Testis (tissue), 3 donors: ENCODE data around the gene SIPA1L3. TPM values are rescaled to one million over a fixed set of nuclear protein-coding genes. Genes with fewer than 3 reads are reported as not detected.

Experiments
- DNase-seq: peaks from one replicate; pipeline ENCODE4 v3.0.0-alpha.2; 2019
- H3K27ac ChIP-seq, 2 donors: fragments of 200-600 bp; sonication (generic); one replicate each; pipeline ENCODE4 v1.5.1; 2019
- H3K27me3 ChIP-seq: fragments of 200-600 bp; sonication (generic); one replicate; pipeline ENCODE4 v1.5.1; 2019
- H3K36me3 ChIP-seq: fragments of 200-600 bp; sonication (generic); one replicate; pipeline ENCODE4 v1.5.1; 2017; ENCODE audit warnings: low read depth; ENCODE audit errors: missing control alignments
- H3K4me1 ChIP-seq: fragments of 200-600 bp; sonication (generic); one replicate; pipeline ENCODE4 v1.5.1; 2019
- H3K4me3 ChIP-seq, 2 donors: fragments of 200-600 bp; sonication (generic); one replicate each; pipeline ENCODE4 v1.5.1; 2017 to 2019
- H3K9me3 ChIP-seq: fragments of 200-600 bp; sonication (generic); one replicate; pipeline ENCODE4 v1.5.1; 2017
- POLR2A ChIP-seq: fragments of 450-650 bp; IDR thresholded peaks from one replicate; pipeline ENCODE4 v1.6.1; 2017; ENCODE audit warnings: antibody characterized with exemption, mild to moderate bottlenecking, moderate library complexity
- WGBS, 2 donors: methylation state at CpG; one replicate each; pipeline ENCODE4 v1.1.5; 2018; 5-methylcytosine and 5-hydroxymethylcytosine counted together
- intact Hi-C: fragments of 100-400 bp; cut with DNase I; formaldehyde crosslinking; loops from one replicate; pipeline ENCODE4 v1.15.1; 2023; ENCODE audit warnings: low total_unique reads
- polyA plus RNA-seq: library from polyadenylated mRNA; stranded (reverse); fragments of 350-450 nt; fragmentation: Illumina TruSeq; extraction: RNeasy Lipid Tissue Mini Kit (QIAGEN cat#74804); gene quantifications from one replicate; pipeline ENCODE4 v1.2.3, GENCODE V29; 2014; ENCODE audit warnings: low read depth, low replicate concordance; ENCODE audit not compliant: insufficient read depth
- total RNA-seq, 2 donors: library from RNA; depleted of rRNA; stranded (reverse); fragments of >200 nt; gene quantifications; one replicate each; pipeline ENCODE4 v1.2.3, GENCODE V29; 2016
- TF ChIP-seq, protein P1 (sequence below), 3 experiments: fragments of 450-650 bp in 2 of 3; fragments of 200-600 bp in 1 of 3; sonication (generic) in 1 of 3; IDR thresholded peaks; one replicate each; pipeline ENCODE4 v1.5.1; 2016 to 2019; ENCODE audit warnings: antibody characterized with exemption in 3 of 3, mild to moderate bottlenecking in 2 of 3, moderate library complexity in 1 of 3

Gene SIPA1L3
- total and polyA plus RNA-seq, 3 donors from 2014 or later, result 21.1 to 47.6 (median 43.7) TPM

GRCh38 chr19:37953918-37954303, 46.9 kb downstream of the SIPA1L3 start:
- intact Hi-C loops, result no loop called here
- Histone ChIP-seq H3K4me1 (no peaks in the 10 kb centered on the region), H3K27me3 (no peaks in the 10 kb centered on the region), H3K9me3 (no peaks in the 10 kb centered on the region), H3K4me3 (no peak overlapping the region), H3K27ac (no peak overlapping the region), H3K36me3 (no peaks in the 10 kb centered on the region)
- TF ChIP-seq, protein P1, sequence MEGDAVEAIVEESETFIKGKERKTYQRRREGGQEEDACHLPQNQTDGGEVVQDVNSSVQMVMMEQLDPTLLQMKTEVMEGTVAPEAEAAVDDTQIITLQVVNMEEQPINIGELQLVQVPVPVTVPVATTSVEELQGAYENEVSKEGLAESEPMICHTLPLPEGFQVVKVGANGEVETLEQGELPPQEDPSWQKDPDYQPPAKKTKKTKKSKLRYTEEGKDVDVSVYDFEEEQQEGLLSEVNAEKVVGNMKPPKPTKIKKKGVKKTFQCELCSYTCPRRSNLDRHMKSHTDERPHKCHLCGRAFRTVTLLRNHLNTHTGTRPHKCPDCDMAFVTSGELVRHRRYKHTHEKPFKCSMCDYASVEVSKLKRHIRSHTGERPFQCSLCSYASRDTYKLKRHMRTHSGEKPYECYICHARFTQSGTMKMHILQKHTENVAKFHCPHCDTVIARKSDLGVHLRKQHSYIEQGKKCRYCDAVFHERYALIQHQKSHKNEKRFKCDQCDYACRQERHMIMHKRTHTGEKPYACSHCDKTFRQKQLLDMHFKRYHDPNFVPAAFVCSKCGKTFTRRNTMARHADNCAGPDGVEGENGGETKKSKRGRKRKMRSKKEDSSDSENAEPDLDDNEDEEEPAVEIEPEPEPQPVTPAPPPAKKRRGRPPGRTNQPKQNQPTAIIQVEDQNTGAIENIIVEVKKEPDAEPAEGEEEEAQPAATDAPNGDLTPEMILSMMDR (IDR thresholded peaks at IDR 0.05), result no peak
- TF ChIP-seq POLR2A, result no peak
- 44 to 65% methylated on average over 1 of the region's 1 CpG for WGBS, 2 donors
- no peak for DNase-seq

GRCh38 chr19:37954421-37954874, 47.4 kb downstream of the SIPA1L3 start:
- Histone ChIP-seq H3K4me3 (no peak overlapping the region), H3K4me1 (no peaks in the 10 kb centered on the region), H3K36me3 (no peaks in the 10 kb centered on the region), H3K27me3 (no peaks in the 10 kb centered on the region), H3K27ac (no peak overlapping the region), H3K9me3 (no peaks in the 10 kb centered on the region)
- DNase-seq, result no peak
- WGBS, 2 donors, result 81 to 82% methylated on average over 10 of the region's 10 CpGs
- intact Hi-C loops, result no loop called here
- TF ChIP-seq, protein P1 (IDR thresholded peaks at IDR 0.05), result no peak
- no peak for TF ChIP-seq POLR2A

DNA sequence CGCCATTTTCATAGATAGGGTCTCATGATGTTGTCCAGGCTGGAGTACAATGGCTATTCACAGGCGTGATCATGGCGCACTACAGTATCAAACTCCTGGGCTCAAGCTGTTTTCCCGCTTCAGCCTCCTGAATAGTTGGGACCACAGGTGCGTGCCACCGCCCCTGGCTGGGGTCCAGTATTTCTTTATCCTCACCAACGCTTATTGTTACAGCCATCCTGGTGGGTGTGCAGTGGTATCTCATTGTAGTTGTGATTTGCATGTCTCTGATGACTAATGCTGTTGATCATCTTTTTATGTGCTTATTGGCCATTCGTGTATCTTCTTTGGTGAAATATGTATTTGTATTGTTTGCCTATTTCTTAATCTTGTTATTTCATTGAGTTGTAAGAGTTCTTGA, 49.0 kb downstream of the SIPA1L3 start:
- intact Hi-C loops, result no loop called here
- TF ChIP-seq, protein P1 (IDR thresholded peaks at IDR 0.05), result no peak
- no peak for TF ChIP-seq POLR2A
- H3K4me1 ChIP-seq, result no peaks in the 10 kb centered on the region
- 84% methylated on average over 7 to 8 of the region's 8 CpGs for WGBS, 2 donors
- no peak overlapping the region for H3K27ac ChIP-seq
- no peaks in the 10 kb centered on the region for H3K9me3 ChIP-seq
- no peak overlapping the region for H3K4me3 ChIP-seq
- no peaks in the 10 kb centered on the region for H3K36me3 ChIP-seq
- no peak for DNase-seq
- H3K27me3 ChIP-seq, result no peaks in the 10 kb centered on the region

GRCh38 chr19:37957176-37957575, 50.2 kb downstream of the SIPA1L3 start:
- H3K27ac ChIP-seq, result no peak overlapping the region
- TF ChIP-seq, protein P1 (IDR thresholded peaks at IDR 0.05), result no peak
- no peak for TF ChIP-seq POLR2A
- intact Hi-C loops, result no loop called here
- H3K4me1 ChIP-seq, result no peaks in the 10 kb centered on the region
- no peak overlapping the region for H3K4me3 ChIP-seq
- no peaks in the 10 kb centered on the region for H3K27me3 ChIP-seq
- 100% methylated on average over 1 of the region's 1 CpG for WGBS, 2 donors
- H3K9me3 ChIP-seq, result no peaks in the 10 kb centered on the region
- no peaks in the 10 kb centered on the region for H3K36me3 ChIP-seq
- no peak for DNase-seq

DNA sequence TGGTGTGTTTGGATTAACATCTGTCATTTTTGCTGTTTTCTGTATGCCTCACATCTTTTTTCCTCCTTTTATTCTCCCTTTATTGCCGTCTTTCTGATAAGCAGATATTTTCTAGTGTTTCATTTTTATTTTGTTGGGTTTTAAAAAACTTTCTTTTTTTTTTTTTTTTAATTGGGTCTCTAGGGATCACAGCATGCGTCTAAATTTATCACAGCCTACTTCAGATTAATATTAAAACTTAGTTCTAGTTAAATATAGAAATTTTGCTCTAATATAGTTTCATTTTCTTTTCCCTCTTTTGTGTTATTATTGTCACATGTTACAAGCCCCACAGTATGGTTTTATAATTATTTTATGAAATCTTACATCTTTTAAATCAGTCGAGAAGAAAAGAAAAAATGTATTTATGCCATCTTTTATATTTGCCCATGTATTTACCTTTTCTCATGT, 52.7 kb downstream of the SIPA1L3 start:
- Histone ChIP-seq H3K4me3 (no peak overlapping the region), H3K27ac (no peak overlapping the region), H3K9me3 (no peaks in the 10 kb centered on the region), H3K36me3 (no peaks in the 10 kb centered on the region), H3K4me1 (no peaks in the 10 kb centered on the region), H3K27me3 (no peaks in the 10 kb centered on the region)
- WGBS, 2 donors, result 55 to 56% methylated on average over 3 of the region's 3 CpGs
- intact Hi-C loops, result no loop called here
- no peak for TF ChIP-seq POLR2A
- TF ChIP-seq, protein P1 (IDR thresholded peaks at IDR 0.05), result no peak
- no peak for DNase-seq
